ENCODE data around the gene PARG.
"Not testable (repeated sequence)": the region's sequence is repeated elsewhere in the genome, so short reads cannot be mapped to it uniquely, and the experiment has no call there.

The PARG gene

GRCh38 chr10:49903829-49904228, 38.0 kb downstream of the PARG start:
- DNase-seq (ENCODE audit: low read depth) = peak; percentile 30

- DNase-seq (ENCODE audit: low read depth) = not testable (repeated sequence)
Observed at GRCh38 chr10:49900406-49900805, 41.4 kb downstream of the PARG start.

- DNase-seq (ENCODE audit: low read depth) = not testable (repeated sequence)
Observed at GRCh38 chr10:49899999-49900398, 41.8 kb downstream of the PARG start.

DNA sequence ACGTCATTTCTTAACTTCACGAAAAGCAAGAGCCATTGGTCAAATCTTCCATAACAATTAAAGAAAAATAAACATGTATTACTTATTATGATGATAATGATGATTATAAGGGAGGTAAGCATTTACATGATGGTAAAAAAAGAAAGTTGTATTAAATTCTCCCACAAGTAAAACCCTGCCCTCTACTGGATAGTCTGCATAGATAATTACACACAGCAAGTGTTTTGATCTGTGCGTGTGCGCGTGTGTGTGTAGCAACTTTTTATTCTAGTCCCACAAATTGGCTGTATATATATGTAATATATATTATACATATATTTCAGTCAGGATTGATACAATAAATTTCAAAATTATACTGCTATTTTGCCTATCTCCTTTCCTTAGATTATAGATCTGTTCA, 51.8 kb downstream of the PARG start:
- not testable (repeated sequence) for DNase-seq (ENCODE audit: low read depth)

DNA sequence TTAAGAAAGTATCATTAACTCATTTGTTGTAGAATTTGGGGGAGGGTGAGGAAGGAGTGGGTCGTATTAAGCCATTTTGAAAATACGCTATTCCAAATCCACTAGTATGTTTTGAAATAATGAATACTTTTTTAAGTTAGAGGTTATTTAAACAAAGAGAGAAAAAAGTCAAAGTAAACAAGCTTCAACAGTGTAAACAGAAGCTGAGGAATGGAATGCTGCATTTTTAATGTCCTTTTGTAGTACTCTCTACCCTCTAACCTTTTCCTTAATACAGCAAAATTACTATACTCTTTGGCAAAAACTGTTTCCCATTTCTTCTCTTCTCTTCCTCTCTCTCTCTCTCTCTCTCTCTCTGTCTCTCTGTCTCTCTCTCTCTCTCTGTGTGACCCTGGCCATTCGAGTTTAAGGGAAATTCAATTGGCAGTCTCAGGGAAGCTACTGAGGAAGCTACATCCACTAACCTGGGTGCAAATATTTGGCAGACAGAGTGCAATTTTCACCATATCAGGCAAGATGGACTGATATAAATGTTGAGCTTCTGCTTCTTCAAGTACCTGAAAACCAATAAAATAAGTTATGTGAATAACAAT, 57.0 kb downstream of the PARG start:
- not testable (repeated sequence) for DNase-seq (ENCODE audit: low read depth)

DNA sequence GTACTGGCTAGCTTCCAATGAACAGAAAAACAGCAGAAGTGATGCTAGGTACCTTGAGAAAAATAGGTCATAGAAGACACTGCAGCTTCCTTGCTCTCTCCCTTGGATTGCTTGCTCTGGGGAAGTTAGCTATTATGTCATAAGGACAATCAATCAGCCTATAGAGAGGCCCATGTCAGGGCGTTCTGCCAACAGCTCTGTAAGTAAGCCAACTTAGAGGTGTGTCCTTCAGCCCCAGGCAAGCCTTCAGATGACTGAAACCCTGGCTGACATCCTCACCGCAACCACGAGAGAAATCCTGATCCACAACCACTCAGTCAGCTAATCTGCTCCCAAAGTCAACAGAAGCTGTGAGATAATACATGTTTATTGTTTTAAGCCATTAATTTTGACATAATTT, 58.0 kb downstream of the PARG start:
- DNase-seq (ENCODE audit: low read depth) = not testable (repeated sequence)

GRCh38 chr10:49882327-49882726, 59.5 kb downstream of the PARG start:
- not testable (repeated sequence) for DNase-seq (ENCODE audit: low read depth)

DNA sequence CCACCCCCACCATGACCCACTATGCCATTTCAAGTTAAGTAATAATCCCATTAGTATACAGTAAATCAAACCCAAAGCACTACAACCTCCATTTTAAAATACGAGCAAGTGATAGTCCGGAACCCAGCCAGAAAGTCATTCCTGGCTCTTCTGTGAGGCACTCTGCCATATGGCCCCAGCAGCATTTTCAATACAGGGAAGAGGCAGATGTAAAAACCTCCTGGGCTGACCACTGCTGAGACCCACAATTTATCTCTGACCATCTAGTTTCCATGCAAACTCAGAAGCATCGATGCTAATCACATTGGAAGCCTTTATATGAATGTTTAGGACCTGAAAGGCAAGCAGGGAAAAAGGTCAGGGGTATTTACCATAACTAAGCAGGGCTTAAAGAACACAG, 69.1 kb downstream of the PARG start:
- DNase-seq (ENCODE audit: low read depth) = not testable (repeated sequence)

DNA sequence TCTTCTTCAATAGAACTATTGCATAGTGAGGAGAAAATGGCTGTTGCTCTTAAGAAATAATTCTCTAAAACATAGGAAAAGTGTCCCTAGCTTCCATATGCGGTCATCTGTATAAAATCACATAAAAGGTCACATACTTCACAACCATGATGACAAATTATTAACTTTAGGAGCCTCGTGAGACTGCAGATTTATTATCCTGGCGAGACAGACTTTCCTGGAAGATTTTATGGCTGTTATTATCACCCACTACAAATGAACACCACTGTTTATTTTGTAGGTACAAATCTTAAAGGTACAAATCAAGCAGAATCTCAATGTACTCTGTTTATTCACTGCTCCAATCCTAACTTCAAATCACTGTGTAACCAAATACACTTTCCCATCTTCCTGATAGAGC, 70.4 kb downstream of the PARG start:
- not testable (repeated sequence) for DNase-seq (ENCODE audit: low read depth)

DNA sequence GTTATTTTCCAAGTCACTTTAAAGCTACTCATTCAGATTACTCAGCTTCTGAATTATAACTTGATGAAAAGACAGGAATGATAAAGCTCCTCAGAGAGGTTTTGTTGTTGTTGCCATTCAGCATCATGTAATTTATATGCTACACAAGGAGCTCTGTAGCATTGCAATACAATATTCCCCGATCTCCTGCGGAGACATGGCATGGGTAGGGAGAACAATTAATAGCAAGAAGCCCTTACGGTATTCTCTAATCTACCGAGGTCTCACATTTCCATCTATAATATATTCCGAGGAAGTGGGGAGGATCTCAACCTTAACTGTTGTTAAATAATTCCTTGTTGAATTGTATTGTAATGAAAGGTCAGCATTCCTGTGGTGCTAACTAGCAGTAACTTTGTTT, 81.9 kb downstream of the PARG start:
- not testable (repeated sequence) for DNase-seq (ENCODE audit: low read depth)

GRCh38 chr10:49858697-49859382, 83.0 kb downstream of the PARG start:
- not testable (repeated sequence) for DNase-seq (ENCODE audit: low read depth)

DNA sequence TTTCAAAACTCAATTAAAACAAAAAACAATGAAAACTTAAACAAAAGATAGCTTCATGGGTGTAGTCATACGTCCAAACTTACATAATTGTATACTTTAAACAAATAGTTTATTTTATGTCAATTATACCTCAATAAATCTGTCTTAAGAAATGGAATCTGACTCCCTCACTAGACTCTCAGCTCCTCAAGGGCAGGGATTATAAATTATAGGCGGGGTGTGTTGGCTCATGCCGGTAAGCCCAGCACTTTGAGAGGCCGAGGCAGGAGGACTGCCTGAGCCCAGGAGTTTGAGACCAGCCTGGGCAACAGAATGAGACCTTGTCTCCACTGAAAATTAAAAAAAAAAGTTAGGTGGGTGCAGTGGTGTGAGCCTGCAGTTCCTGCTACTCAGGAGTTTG, 92.3 kb downstream of the PARG start:
- not testable (repeated sequence) for DNase-seq (ENCODE audit: low read depth)

DNA sequence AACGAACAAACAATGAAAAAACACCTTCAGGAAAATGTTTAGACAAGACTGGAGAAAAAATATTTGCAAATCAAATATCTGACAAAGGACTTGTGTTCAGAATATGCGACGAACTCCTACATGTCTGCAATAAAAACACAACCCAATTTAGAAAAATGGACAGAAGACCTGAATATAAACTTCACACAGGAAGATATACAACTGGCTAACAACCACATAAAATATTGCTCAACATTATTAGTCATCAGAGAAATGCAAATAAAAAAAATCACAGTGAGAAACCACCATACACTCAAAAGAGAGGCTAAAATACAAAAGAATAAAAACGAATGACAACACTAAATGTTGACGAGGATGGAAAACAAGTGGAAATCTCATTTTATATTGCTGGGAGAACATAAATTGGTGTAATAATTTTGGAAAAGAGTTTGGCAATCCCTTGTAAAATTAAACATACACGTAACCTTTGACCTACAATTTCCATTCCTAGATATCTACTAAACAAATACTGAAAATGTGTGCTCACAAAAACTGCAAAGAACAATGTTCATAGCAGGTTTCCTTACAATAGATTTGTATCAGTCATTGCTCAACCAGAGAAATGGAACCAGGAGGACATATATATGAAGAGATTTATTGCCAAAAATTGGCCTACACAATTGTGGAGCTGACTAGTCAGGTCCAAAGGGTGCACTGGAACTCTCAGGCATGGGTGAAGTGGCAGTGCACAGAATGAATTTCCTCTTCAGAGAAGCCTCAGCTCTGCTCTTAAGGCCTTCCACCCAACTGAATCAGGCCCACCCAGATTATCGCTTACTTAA, 96.8 kb downstream of the PARG start:
- DNase-seq (ENCODE audit: low read depth) = peak; percentile 76

DNA sequence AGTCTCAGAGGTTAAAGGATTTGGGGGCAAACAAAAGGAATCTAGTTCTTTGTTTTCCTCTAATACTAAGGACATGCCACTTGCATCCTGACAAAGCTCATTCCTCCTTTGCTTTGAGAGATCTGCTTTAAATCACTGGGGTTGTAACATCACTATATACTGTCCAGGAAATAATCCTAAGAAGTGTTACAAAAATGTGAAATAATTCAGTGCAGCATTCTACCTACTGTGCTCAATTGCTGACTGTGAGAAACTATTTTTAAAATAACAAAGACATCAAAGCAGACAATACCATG, 99.5 kb downstream of the PARG start:
- not testable (repeated sequence) for DNase-seq (ENCODE audit: low read depth)

GRCh38 chr10:49841615-49842332, 100.1 kb downstream of the PARG start:
- no peak for DNase-seq (ENCODE audit: low read depth)

GRCh38 chr10:49837685-49838084, 104.1 kb downstream of the PARG start:
- DNase-seq (ENCODE audit: low read depth) = no peak

GRCh38 chr10:49837051-49837478, 104.8 kb downstream of the PARG start:
- peak; percentile 10 for DNase-seq (ENCODE audit: low read depth)

DNA sequence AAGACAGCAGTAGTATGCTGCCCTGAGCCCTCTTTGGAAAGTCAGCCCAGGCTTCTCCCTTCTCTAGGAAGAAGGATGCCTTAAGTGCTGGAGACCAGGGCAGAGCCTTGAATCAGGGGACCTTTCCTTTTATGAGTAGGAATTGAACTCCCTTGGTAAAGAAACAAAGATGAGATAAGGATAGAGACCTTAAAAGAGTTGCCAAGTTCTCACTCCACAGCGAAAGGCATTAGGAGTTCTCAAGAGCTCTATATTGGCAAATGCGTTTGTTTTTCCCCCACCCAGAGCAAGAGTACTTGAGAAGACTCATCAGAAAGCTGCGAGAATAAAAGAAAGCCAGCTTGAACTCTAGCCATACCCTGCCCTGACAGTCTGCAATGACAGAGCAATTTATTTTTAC, 106.9 kb downstream of the PARG start:
- DNase-seq (ENCODE audit: low read depth) = no peak

GRCh38 chr10:49834201-49834600, 107.6 kb downstream of the PARG start:
- DNase-seq (ENCODE audit: low read depth) = no peak

GRCh38 chr10:49833168-49833567, 108.7 kb downstream of the PARG start:
- DNase-seq (ENCODE audit: low read depth) = no peak

- DNase-seq (ENCODE audit: low read depth) = peak; percentile 35
Observed at GRCh38 chr10:49831352-49832035, 110.3 kb downstream of the PARG start.

DNA sequence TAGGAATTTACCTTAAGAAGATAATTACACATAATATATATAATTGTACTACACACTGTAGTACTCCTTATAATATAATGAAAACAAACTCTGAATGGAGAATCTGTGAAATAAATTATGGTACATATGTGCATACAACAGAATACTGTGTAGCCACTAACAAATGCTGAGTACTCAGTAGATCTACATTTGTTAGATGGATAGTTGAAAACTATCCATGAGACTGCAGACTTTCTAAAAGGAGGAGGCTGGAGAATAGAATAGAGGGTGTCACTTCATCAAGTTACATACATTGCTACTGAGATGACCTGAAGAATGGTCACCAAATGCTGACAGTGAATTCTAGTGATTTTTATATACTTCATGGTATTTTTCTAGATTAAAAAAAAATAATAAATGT, 111.0 kb downstream of the PARG start:
- DNase-seq (ENCODE audit: low read depth) = no peak
